GM12872 (cell line): ENCODE data around the gene XBP1.

Experiments
- CTCF ChIP-seq: IDR thresholded peaks from 3 replicates; pipeline ENCODE4 v1.5.1; 2011; ENCODE audit warnings: low read depth, mild to moderate bottlenecking, low read length, moderate library complexity; ENCODE audit not compliant: insufficient read depth

The XBP1 gene

GRCh38 chr22:28800308-28801041 is at the start of gene XBP1:
Gene XBP1 (minus strand): TSS chr22:28800569.
- no peak for TF ChIP-seq CTCF

- TF ChIP-seq CTCF, result no peak
Observed at GRCh38 chr22:28846994-28847393, 46.6 kb upstream of the XBP1 start.

GRCh38 chr22:28843633-28844032 is 43.3 kb upstream of the XBP1 start:
- TF ChIP-seq CTCF, result no peak

- 0 out of 3 replicates have a peak, but pooled peaks have one; percentile 8 for TF ChIP-seq CTCF
Observed at GRCh38 chr22:28841111-28841510, 40.7 kb upstream of the XBP1 start.

GRCh38 chr22:28838971-28839370 is 38.6 kb upstream of the XBP1 start:
- no peak for TF ChIP-seq CTCF

GRCh38 chr22:28837640-28838039 is 37.3 kb upstream of the XBP1 start:
- no peak for TF ChIP-seq CTCF

- TF ChIP-seq CTCF, result no peak
Observed at GRCh38 chr22:28835630-28836189, 35.3 kb upstream of the XBP1 start.
